Mesothelial cell of epicardium (in vitro differentiated cells): ENCODE data around the gene MS4A13. TPM values are rescaled to one million over a fixed set of nuclear protein-coding genes. Genes with fewer than 3 reads are reported as not detected.

Source experiments
- DNase-seq, 2 experiments: peaks; one replicate each; pipeline ENCODE4 v3.0.0; 2021; ENCODE audit warnings: low spot score in 2 of 2; ENCODE audit not compliant: unreplicated experiment in 2 of 2
- H3K27ac Mint-ChIP-seq: 2 replicates; pipeline ENCODE4 v1.8.0; 2021; ENCODE audit warnings: mixed read lengths
- H3K27me3 Mint-ChIP-seq: 2 replicates; pipeline ENCODE4 v1.8.0; 2021; ENCODE audit warnings: low read depth, mixed read lengths
- H3K36me3 Mint-ChIP-seq: 2 replicates; pipeline ENCODE4 v1.8.0; 2021; ENCODE audit warnings: mixed read lengths
- H3K4me1 Mint-ChIP-seq: 2 replicates; pipeline ENCODE4 v1.8.0; 2021; ENCODE audit warnings: mixed read lengths
- H3K4me3 Mint-ChIP-seq: 2 replicates; pipeline ENCODE4 v1.8.0; 2021; ENCODE audit warnings: mild to moderate bottlenecking, moderate library complexity, mixed read lengths
- H3K9me3 Mint-ChIP-seq: 2 replicates; pipeline ENCODE4 v1.8.0; 2021; ENCODE audit warnings: mixed read lengths
- CTCF ChIP-seq: fragments of 200-600 bp; sonication (generic); IDR thresholded peaks from one replicate; pipeline ENCODE4 v1.5.0; 2021; ENCODE audit warnings: antibody characterized with exemption; ENCODE audit not compliant: unreplicated experiment
- total RNA-seq: library from RNA; stranded (reverse); gene quantifications from 3 replicates; pipeline ENCODE4 v1.2.1, GENCODE V29; 2021

Gene MS4A13
- not detected in 3 replicates for total RNA-seq

GRCh38 chr11:60515144-60515855 lies at the start of gene MS4A13:
MS4A13 (plus strand) TSS chr11:60515392; CDS start chr11:60518084, 2,692 bp downstream.
- Mint-ChIP-seq H3K27me3 (peaks cover 5% of the 10 kb centered on the region), H3K4me1 (peaks cover 16% of the 10 kb centered on the region), H3K4me3 (no peak within 1 kb of the TSS), H3K9me3 (peaks cover 5% of the 10 kb centered on the region), H3K27ac (no peak within 1 kb of the TSS), H3K36me3 (no peaks in the 10 kb centered on the region)
- no peak for TF ChIP-seq CTCF
- no peak for DNase-seq

- Mint-ChIP-seq H3K27me3 (peaks cover 10% of the 10 kb centered on the region), H3K4me1 (no peaks in the 10 kb centered on the region), H3K9me3 (no peaks in the 10 kb centered on the region), H3K27ac (no peak overlapping the region), H3K36me3 (no peaks in the 10 kb centered on the region), H3K4me3 (no peak overlapping the region)
- TF ChIP-seq CTCF: no peak
- DNase-seq: no peak
Observed at GRCh38 chr11:60468829-60469228, 46.4 kb upstream of the MS4A13 start.

- DNase-seq: no peak
- Mint-ChIP-seq H3K4me1 (no peaks in the 10 kb centered on the region), H3K9me3 (no peaks in the 10 kb centered on the region), H3K27ac (no peak overlapping the region), H3K27me3 (peaks cover 3% of the 10 kb centered on the region), H3K36me3 (no peaks in the 10 kb centered on the region), H3K4me3 (no peak overlapping the region)
- no peak for TF ChIP-seq CTCF
Observed at GRCh38 chr11:60469723-60470122, 45.5 kb upstream of the MS4A13 start.

- H3K4me3 Mint-ChIP-seq: no peak overlapping the region
- no peaks in the 10 kb centered on the region for H3K4me1 Mint-ChIP-seq
- H3K9me3 Mint-ChIP-seq: no peaks in the 10 kb centered on the region
- no peak overlapping the region for H3K27ac Mint-ChIP-seq
- DNase-seq: no peak
- H3K36me3 Mint-ChIP-seq: no peaks in the 10 kb centered on the region
- TF ChIP-seq CTCF: no peak
- H3K27me3 Mint-ChIP-seq: peaks cover 8% of the 10 kb centered on the region
Observed at GRCh38 chr11:60477035-60477445, 38.2 kb upstream of the MS4A13 start.

GRCh38 chr11:60482361-60482760 lies 32.8 kb upstream of the MS4A13 start:
- no peak for DNase-seq
- no peaks in the 10 kb centered on the region for H3K36me3 Mint-ChIP-seq
- no peaks in the 10 kb centered on the region for H3K4me1 Mint-ChIP-seq
- H3K27ac Mint-ChIP-seq: no peak overlapping the region
- no peaks in the 10 kb centered on the region for H3K9me3 Mint-ChIP-seq
- no peak overlapping the region for H3K4me3 Mint-ChIP-seq
- H3K27me3 Mint-ChIP-seq: peaks cover 11% of the 10 kb centered on the region
- TF ChIP-seq CTCF: no peak
